NB4 (cell line): Measurements from ENCODE around the gene ATP2B1.

Source experiments
- CTCF ChIP-seq: IDR thresholded peaks from one replicate; pipeline ENCODE4 v1.5.1; 2012; ENCODE audit warnings: low read depth, low read length
- MAX ChIP-seq: IDR thresholded peaks from 2 replicates; pipeline ENCODE4 v1.6.1; 2011; ENCODE audit warnings: low read depth, low read length
- MYC ChIP-seq: IDR thresholded peaks from 2 replicates; pipeline ENCODE4 v1.6.1; 2011; ENCODE audit warnings: low read depth, low read length
- POLR2A ChIP-seq: IDR thresholded peaks from 2 replicates; pipeline ENCODE4 v1.6.1; 2011; ENCODE audit warnings: mild to moderate bottlenecking; ENCODE audit not compliant: insufficient read length; ENCODE audit errors: extremely low read depth

DNA sequence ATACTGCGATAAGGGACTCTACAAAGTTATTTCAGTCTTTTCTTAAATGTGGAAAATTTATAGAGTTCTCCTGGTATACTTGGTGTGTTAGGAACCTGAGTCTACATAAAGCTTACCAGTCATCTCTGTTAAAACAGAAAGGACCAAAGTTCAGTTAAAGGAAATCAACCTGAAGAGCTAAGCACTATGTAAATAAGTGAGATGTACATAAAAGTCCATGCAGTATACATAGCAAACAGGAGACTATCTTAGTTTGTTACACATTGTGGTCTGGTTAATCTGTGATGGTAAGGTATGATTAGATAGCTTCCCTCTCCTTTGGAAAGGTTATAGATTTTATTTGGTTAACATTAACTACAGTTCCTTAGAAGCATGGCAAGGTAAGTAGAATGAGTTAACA lies 75.9 kb downstream of the ATP2B1 start:
- TF ChIP-seq POLR2A, result no peak
- TF ChIP-seq CTCF, result no peak
- TF ChIP-seq MAX, result no peak
- TF ChIP-seq MYC, result no peak
